B cell (primary cell): Measurements from ENCODE around the gene GUCY1B1. TPM values are rescaled to one million over a fixed set of nuclear protein-coding genes. Genes with fewer than 3 reads are reported as not detected.

Experiments used
- ATAC-seq: fragments of 200-7000 bp; cut with Tn5 transposase; one replicate; pipeline ENCODE4 v1.10.0; 2021; ENCODE audit warnings: low read depth, mild to moderate bottlenecking, moderate number of reproducible peaks, moderate library complexity
- CTCF ChIA-PET: fragments of 350-600 bp; sonication (Branson Sonifier 250); formaldehyde crosslinking; loops from one replicate; lab custom pipeline; 2021; ENCODE audit warnings: antibody characterized with exemption, inconsistent platforms; lab: Charles Lee
- POLR2A ChIA-PET: fragments of 350-600 bp; sonication (Branson Sonifier 250); formaldehyde crosslinking; loops from one replicate; lab custom pipeline; 2021; ENCODE audit warnings: antibody characterized with exemption; lab: Charles Lee
- DNase-seq: peaks from one replicate; pipeline ENCODE4 v3.0.0; 2013
- H2AFZ ChIP-seq: 2 replicates; pipeline ENCODE4 v1.6.1; 2012; ENCODE audit warnings: mild to moderate bottlenecking, low read depth, low read length; ENCODE audit not compliant: insufficient read depth, poor library complexity, severe bottlenecking
- H3K27ac ChIP-seq, 2 donors: 1 replicate in 1 of 2; 2 replicates in 1 of 2; pipeline ENCODE4 v1.5.1; 2012 to 2013; ENCODE audit warnings: low read length in 2 of 2, mild to moderate bottlenecking in 2 of 2, moderate library complexity in 1 of 2
- H3K27me3 ChIP-seq, 4 experiments: fragments of 200-600 bp in 1 of 4; sonication (generic) in 1 of 4; replicated peaks in 1 of 4; 1 replicate in 2 of 4; 2 replicates in 2 of 4; pipeline versions ENCODE4 v1.6.1 to v1.7.0; 2013 to 2016; ENCODE audit warnings: low read length in 3 of 4, mild to moderate bottlenecking in 2 of 4, mixed read lengths in 1 of 4, moderate library complexity in 1 of 4; ENCODE audit not compliant: insufficient read depth in 4 of 4, control insufficient read depth in 3 of 4; ENCODE audit errors: control extremely low read depth in 1 of 4
- H3K36me3 ChIP-seq, 2 experiments: replicated peaks in 1 of 2; 1 replicate in 1 of 2; 2 replicates in 1 of 2; pipeline versions ENCODE4 v1.6.1 to v1.7.1; 2013; ENCODE audit warnings: low read length in 1 of 2; ENCODE audit not compliant: insufficient read depth in 2 of 2, control insufficient read depth in 1 of 2; ENCODE audit errors: control extremely low read depth in 1 of 2, extremely low read depth in 1 of 2
- H3K4me1 ChIP-seq, 2 donors: fragments of 200-600 bp in 1 of 2; sonication (generic) in 1 of 2; 1 replicate in 1 of 2; 2 replicates in 1 of 2; pipeline versions ENCODE4 v1.5.1 to v1.6.1; 2013 to 2017; ENCODE audit warnings: low read length in 2 of 2; ENCODE audit not compliant: control insufficient read depth in 2 of 2, insufficient read depth in 2 of 2
- H3K4me2 ChIP-seq: replicated peaks from 2 replicates; pipeline ENCODE3; 2012; ENCODE audit warnings: mild to moderate bottlenecking, low read depth, low read length; ENCODE audit not compliant: poor library complexity, severe bottlenecking
- H3K4me3 ChIP-seq, 5 experiments: fragments of 200-600 bp in 1 of 5; sonication (generic) in 1 of 5; 1 replicate in 3 of 5; 2 replicates in 2 of 5; pipeline versions ENCODE4 v1.5.1 to v1.7.0; 2011 to 2016; ENCODE audit warnings: low read length in 4 of 5, mild to moderate bottlenecking in 4 of 5, low read depth in 2 of 5, control low read depth in 1 of 5, moderate library complexity in 1 of 5; ENCODE audit not compliant: insufficient read depth in 1 of 5; ENCODE audit errors: control extremely low read depth in 1 of 5, extremely low read depth in 1 of 5
- H3K79me2 ChIP-seq: fragments of 200-600 bp; sonication (generic); one replicate; pipeline ENCODE4 v1.6.0; 2016; ENCODE audit warnings: low read length; ENCODE audit not compliant: control insufficient read depth, insufficient read depth
- H3K9ac ChIP-seq: fragments of 200-600 bp; sonication (generic); 2 replicates; pipeline ENCODE4 v1.6.1; 2017; ENCODE audit warnings: mild to moderate bottlenecking, low read length, moderate library complexity
- H3K9me3 ChIP-seq, 3 donors: one replicate each; pipeline versions ENCODE4 v1.6.1 to v1.7.1; 2013; ENCODE audit warnings: low read length in 2 of 3; ENCODE audit not compliant: control insufficient read depth in 2 of 3, insufficient read depth in 1 of 3; ENCODE audit errors: control extremely low read depth in 1 of 3
- H4K20me1 ChIP-seq: 2 replicates; pipeline ENCODE4 v1.6.0; 2012; ENCODE audit warnings: mild to moderate bottlenecking, low read length; ENCODE audit not compliant: insufficient read depth, control insufficient read depth, poor library complexity, severe bottlenecking
- H3K27ac Mint-ChIP-seq: one replicate; pipeline ENCODE4 v1.8.0; 2021; ENCODE audit warnings: mixed read lengths
- H3K27me3 Mint-ChIP-seq: one replicate; pipeline ENCODE4 v1.8.0; 2021; ENCODE audit warnings: mixed read lengths
- H3K4me1 Mint-ChIP-seq: one replicate; pipeline ENCODE4 v1.8.0; 2021; ENCODE audit warnings: mixed read lengths
- H3K4me3 Mint-ChIP-seq: one replicate; pipeline ENCODE4 v1.8.0; 2021; ENCODE audit warnings: mixed read lengths
- H3K9me3 Mint-ChIP-seq: one replicate; pipeline ENCODE4 v1.8.0; 2022; ENCODE audit warnings: mixed read lengths; ENCODE audit not compliant: insufficient read depth
- CTCF ChIP-seq: fragments of 200-600 bp; IDR thresholded peaks from one replicate; pipeline ENCODE4 v1.8.0; 2022; ENCODE audit warnings: antibody characterized with exemption, mild to moderate bottlenecking
- EZH2 ChIP-seq: IDR thresholded peaks from 2 replicates; pipeline ENCODE4 v1.6.1; 2012; ENCODE audit warnings: borderline replicate concordance, low read depth, mild to moderate bottlenecking, moderate library complexity, low read length; ENCODE audit not compliant: insufficient read depth, poor library complexity, severe bottlenecking
- WGBS: methylation state at CpG from one replicate; pipeline ENCODE4 v1.1.5; 2013; ENCODE audit warnings: missing lambda C conversion rate; ENCODE audit not compliant: insufficient coverage; 5-methylcytosine and 5-hydroxymethylcytosine counted together
- intact Hi-C: fragments of 100-400 bp; cut with micrococcal nuclease; formaldehyde crosslinking; loops from one replicate; pipeline ENCODE4 v1.10.0; 2022
- polyA plus RNA-seq: library from polyadenylated mRNA; depleted of rRNA; stranded (reverse); fragments of >200 nt; gene quantifications from 2 replicates; pipeline ENCODE4 v1.2.3, GENCODE V29; 2012
- total RNA-seq, 2 donors: library from RNA; stranded (reverse); fragments of 120-200 nt in 1 of 2; gene quantifications; 1 replicate in 1 of 2; 2 replicates in 1 of 2; pipeline versions ENCODE4 v1.2.3 to v1.2.4, GENCODE V29; 2013 to 2022

GUCY1B1 gene
- total and polyA plus RNA-seq, 2 donors (not counting 1 experiment from before 2014, with no cell fraction given) = 0.09 to 0.10 TPM

GRCh38 chr4:155711556-155711955 is 47.3 kb upstream of the GUCY1B1 start:
- no peaks in the 10 kb centered on the region for H3K4me1 Mint-ChIP-seq
- TF ChIP-seq CTCF (no peak), EZH2 (no peak)
- ATAC-seq = no peak
- no peak for DNase-seq
- H3K27me3 Mint-ChIP-seq = no peaks in the 10 kb centered on the region
- H3K27ac Mint-ChIP-seq = no peak overlapping the region
- Histone ChIP-seq H2AFZ (no peak overlapping the region), H3K4me3 (no peak overlapping the region), H3K4me1 (no peaks in the 10 kb centered on the region), H3K9ac (no peak overlapping the region), H3K27me3 (no peaks in the 10 kb centered on the region), H3K9me3 (peaks cover 0 to 3% (median 0%) of the 10 kb centered on the region in 3 donors), H3K36me3 (no peaks in the 10 kb centered on the region), H3K79me2 (no peaks in the 10 kb centered on the region), H3K4me2 (no peak overlapping the region), H3K27ac (no peak overlapping the region), H4K20me1 (no peaks in the 10 kb centered on the region)
- ChIA-PET POLR2A (no interaction called here), CTCF (no interaction called here)
- no CpG with 5 or more reads among the region's 1 CpG for WGBS
- H3K4me3 Mint-ChIP-seq = no peak overlapping the region
- intact Hi-C loops = no loop called here
- no peaks in the 10 kb centered on the region for H3K9me3 Mint-ChIP-seq

DNA sequence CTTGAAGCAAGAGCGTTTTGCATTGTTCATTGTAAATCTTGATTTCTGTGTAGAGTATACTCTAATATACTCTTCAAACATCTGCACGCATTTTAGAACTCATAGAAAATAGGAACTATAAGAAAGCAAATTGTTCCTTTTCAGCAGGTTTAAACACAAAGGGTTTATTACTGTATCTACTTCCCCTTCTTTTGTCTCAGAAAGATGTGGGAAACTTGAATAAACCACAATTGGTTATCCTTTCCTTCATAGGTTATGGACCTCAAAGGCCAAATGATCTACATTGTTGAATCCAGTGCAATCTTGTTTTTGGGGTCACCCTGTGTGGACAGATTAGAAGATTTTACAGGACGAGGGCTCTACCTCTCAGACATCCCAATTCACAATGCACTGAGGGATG is 46.0 kb upstream of the GUCY1B1 start:
- H3K36me3 ChIP-seq = no peaks in the 10 kb centered on the region
- H3K4me1 ChIP-seq = no peaks in the 10 kb centered on the region
- ChIA-PET CTCF (no interaction called here), POLR2A (no interaction called here)
- no CpG with 5 or more reads among the region's 3 CpGs for WGBS
- Mint-ChIP-seq H3K27ac (no peak overlapping the region), H3K4me1 (no peaks in the 10 kb centered on the region), H3K9me3 (no peaks in the 10 kb centered on the region), H3K4me3 (no peak overlapping the region), H3K27me3 (no peaks in the 10 kb centered on the region)
- no peak for DNase-seq
- no peak overlapping the region for H3K4me3 ChIP-seq
- intact Hi-C loops = no loop called here
- H3K9me3 ChIP-seq = peaks cover 0 to 3% (median 0%) of the 10 kb centered on the region in 3 donors
- no peak overlapping the region for H3K9ac ChIP-seq
- H2AFZ ChIP-seq = no peak overlapping the region
- H4K20me1 ChIP-seq = no peaks in the 10 kb centered on the region
- H3K27ac ChIP-seq = no peak overlapping the region
- no peak for ATAC-seq
- H3K4me2 ChIP-seq = no peak overlapping the region
- H3K27me3 ChIP-seq = no peaks in the 10 kb centered on the region
- TF ChIP-seq EZH2 (no peak), CTCF (no peak)
- no peaks in the 10 kb centered on the region for H3K79me2 ChIP-seq
